Spleen (tissue), 11 donors: ENCODE measurements around the gene BOLA1. TPM values are rescaled to one million over a fixed set of nuclear protein-coding genes. Genes with fewer than 3 reads are reported as not detected.

Experiments
- DNase-seq: peaks from one replicate; pipeline ENCODE4 v3.0.0-alpha.2; 2020
- H3K27ac ChIP-seq, 8 donors: fragments of 200-600 bp; sonication (generic) in 7 of 8; 1 replicate in 4 of 8; 2 replicates in 4 of 8; pipeline versions ENCODE4 v1.5.0 to v1.8.0; 2016 to 2021; ENCODE audit warnings: inconsistent platforms in 4 of 8, mild to moderate bottlenecking in 4 of 8, moderate library complexity in 1 of 8
- H3K27me3 ChIP-seq, 7 donors: fragments of 200-600 bp; sonication (generic) in 6 of 7; replicated peaks in 1 of 7; 1 replicate in 4 of 7; 2 replicates in 3 of 7; pipeline versions ENCODE4 v1.5.0 to v1.8.0; 2016 to 2021; ENCODE audit warnings: inconsistent platforms in 3 of 7, mild to moderate bottlenecking in 1 of 7
- H3K36me3 ChIP-seq, 6 donors: fragments of 200-600 bp; sonication (generic) in 5 of 6; 1 replicate in 4 of 6; 2 replicates in 2 of 6; pipeline versions ENCODE4 v1.5.0 to v1.8.0; 2016 to 2021; ENCODE audit warnings: inconsistent platforms in 2 of 6
- H3K4me1 ChIP-seq, 6 donors: fragments of 200-600 bp; sonication (generic) in 5 of 6; 1 replicate in 3 of 6; 2 replicates in 3 of 6; pipeline versions ENCODE4 v1.5.0 to v1.8.0; 2016 to 2021; ENCODE audit warnings: inconsistent platforms in 3 of 6
- H3K4me3 ChIP-seq, 8 donors: fragments of 200-600 bp; sonication (generic) in 7 of 8; 1 replicate in 4 of 8; 2 replicates in 4 of 8; pipeline versions ENCODE4 v1.5.0 to v1.8.0; 2016 to 2021; ENCODE audit warnings: inconsistent platforms in 4 of 8, mild to moderate bottlenecking in 4 of 8, moderate library complexity in 2 of 8
- H3K9me3 ChIP-seq, 8 donors: fragments of 200-600 bp; sonication (generic) in 7 of 8; 1 replicate in 4 of 8; 2 replicates in 4 of 8; pipeline versions ENCODE4 v1.5.0 to v1.8.0; 2016 to 2021; ENCODE audit warnings: inconsistent platforms in 4 of 8
- POLR2A ChIP-seq, 3 donors: fragments of 450-650 bp; IDR thresholded peaks; one replicate each; pipeline ENCODE4 v1.5.1; 2017; ENCODE audit warnings: antibody characterized with exemption in 3 of 3, mild to moderate bottlenecking in 1 of 3
- POLR2AphosphoS5 ChIP-seq, 3 donors: sonication (generic); formaldehyde crosslinking; IDR thresholded peaks; one replicate each; pipeline ENCODE4 v1.5.1; 2017; ENCODE audit warnings: antibody characterized with exemption in 3 of 3
- WGBS, 5 donors: extraction: QIAGEN DNeasy Blood & Tissue Kit in 3 of 5; methylation state at CpG; one replicate each; pipeline versions ENCODE4 v1.1.5 to v1.1.7; 2013 to 2018; 5-methylcytosine and 5-hydroxymethylcytosine counted together
- intact Hi-C: fragments of 100-400 bp; cut with DNase I; formaldehyde crosslinking; loops from one replicate; pipeline ENCODE4 v1.15.0; 2023; ENCODE audit warnings: low total_unique reads
- polyA plus RNA-seq, 3 donors: library from polyadenylated mRNA; stranded (reverse); fragments of 200-250 nt; gene quantifications; one replicate each; pipeline ENCODE4 v1.2.1, GENCODE V29; 2013
- total RNA-seq, 7 donors: library from RNA; depleted of rRNA in 3 of 7; stranded (reverse); fragments of >200 nt in 3 of 7; fragmentation: NEBNext Ultra II Directional in 4 of 7; extraction: Animal tissue kit (Norgen Biotek cat#: 25700) in 4 of 7; gene quantifications; one replicate each; pipeline versions ENCODE4 v1.1.0 to v1.2.1, GENCODE V29; 2016 to 2021
- TF ChIP-seq, protein P1 (sequence below), 11 experiments: fragments of 200-600 bp in 7 of 11; fragments of 450-650 bp in 4 of 11; sonication (generic) in 4 of 11; IDR thresholded peaks in 8 of 11; conservative IDR thresholded peaks in 3 of 11; 1 replicate in 7 of 11; 2 replicates in 4 of 11; pipeline versions ENCODE4 v1.4.0 to v1.8.0; 2016 to 2021; ENCODE audit warnings: antibody characterized with exemption in 11 of 11, inconsistent platforms in 4 of 11, mild to moderate bottlenecking in 1 of 11
- donor health status: healthy with polysubstance abuse.
- donor health status: DM: no; HTN: no; CAD: no; lungs with moderate emphysema.
- donor health status: DM: no; HTN: no; CAD: no.
- donor health status: Bipolar disorder and iron deficiency.
- donor health status: healthy.
- donor health status: DM: no; HTN: no; CAD: no.
- donor health status: DM: yes; HTN: yes; CAD: no.

The BOLA1 gene
- total and polyA plus RNA-seq, 10 donors, result 8.3 to 34.6 (median 18.3) TPM

DNA sequence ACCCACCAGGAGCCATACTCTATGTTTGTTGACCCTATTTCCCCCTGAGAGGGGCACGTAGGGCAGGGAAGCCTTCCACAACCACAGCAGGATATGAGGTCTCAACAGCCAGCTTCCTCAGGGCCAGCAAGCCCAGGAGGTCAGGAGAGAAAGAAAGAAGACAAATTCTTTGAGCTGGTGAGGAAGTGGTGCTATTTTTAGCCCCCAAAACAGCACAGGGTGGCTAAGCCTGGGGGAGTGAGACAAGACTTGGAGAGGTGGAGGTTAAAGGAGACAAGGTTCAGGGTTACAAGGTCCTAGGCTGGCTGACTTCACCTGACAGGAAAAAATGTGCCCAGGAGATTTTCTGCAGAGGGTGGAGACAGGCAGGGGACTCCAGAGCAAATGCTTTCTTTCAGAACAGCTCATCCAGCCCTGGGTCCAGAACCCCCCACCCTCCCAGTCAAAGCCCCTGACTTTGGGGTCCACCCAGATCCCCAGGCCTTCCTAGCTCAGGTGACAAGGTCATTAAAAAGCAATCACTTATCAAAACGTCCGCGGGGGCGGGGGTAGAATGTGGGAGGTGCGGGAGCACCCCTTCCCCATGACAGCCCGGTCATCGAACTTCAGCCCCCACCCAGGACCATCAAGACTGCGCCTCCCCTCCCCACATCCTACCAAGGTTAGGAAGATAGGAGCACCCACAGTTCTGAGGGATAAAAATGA is 17.0 kb downstream of the BOLA1 start:
- intact Hi-C loops, result no loop called here
- Histone ChIP-seq H3K27ac (peak overlapping the region in 2 of 8 donors; percentile 12 to 25), H3K27me3 (peaks cover 0 to 26% (median 8%) of the 10 kb centered on the region in 7 donors), H3K4me3 (peak overlapping the region in 3 of 8 donors; percentile 39 to 75 (median 51)), H3K36me3 (peaks cover 0 to 3% (median 0%) of the 10 kb centered on the region in 6 donors), H3K9me3 (no peaks in the 10 kb centered on the region), H3K4me1 (peaks cover 0 to 30% (median 23%) of the 10 kb centered on the region in 6 donors)
- TF ChIP-seq POLR2A (IDR thresholded peaks at IDR 0.05) (no peak), POLR2AphosphoS5 (IDR thresholded peaks at IDR 0.05) (no peak)
- TF ChIP-seq, protein P1, sequence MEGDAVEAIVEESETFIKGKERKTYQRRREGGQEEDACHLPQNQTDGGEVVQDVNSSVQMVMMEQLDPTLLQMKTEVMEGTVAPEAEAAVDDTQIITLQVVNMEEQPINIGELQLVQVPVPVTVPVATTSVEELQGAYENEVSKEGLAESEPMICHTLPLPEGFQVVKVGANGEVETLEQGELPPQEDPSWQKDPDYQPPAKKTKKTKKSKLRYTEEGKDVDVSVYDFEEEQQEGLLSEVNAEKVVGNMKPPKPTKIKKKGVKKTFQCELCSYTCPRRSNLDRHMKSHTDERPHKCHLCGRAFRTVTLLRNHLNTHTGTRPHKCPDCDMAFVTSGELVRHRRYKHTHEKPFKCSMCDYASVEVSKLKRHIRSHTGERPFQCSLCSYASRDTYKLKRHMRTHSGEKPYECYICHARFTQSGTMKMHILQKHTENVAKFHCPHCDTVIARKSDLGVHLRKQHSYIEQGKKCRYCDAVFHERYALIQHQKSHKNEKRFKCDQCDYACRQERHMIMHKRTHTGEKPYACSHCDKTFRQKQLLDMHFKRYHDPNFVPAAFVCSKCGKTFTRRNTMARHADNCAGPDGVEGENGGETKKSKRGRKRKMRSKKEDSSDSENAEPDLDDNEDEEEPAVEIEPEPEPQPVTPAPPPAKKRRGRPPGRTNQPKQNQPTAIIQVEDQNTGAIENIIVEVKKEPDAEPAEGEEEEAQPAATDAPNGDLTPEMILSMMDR (IDR thresholded peaks at IDR 0.05 in 8 of 11, conservative IDR thresholded peaks at IDR 0.05 in 3 of 11), result no peak
- 2 to 17% (median 8%) methylated on average over 8 to 9 of the region's 9 CpGs for WGBS, 5 donors
- DNase-seq, result no peak

GRCh38 chr1:149916898-149917252 is 17.5 kb downstream of the BOLA1 start:
- H3K9me3 ChIP-seq, result no peaks in the 10 kb centered on the region
- DNase-seq, result no peak
- TF ChIP-seq POLR2A (IDR thresholded peaks at IDR 0.05) (no peak), POLR2AphosphoS5 (IDR thresholded peaks at IDR 0.05) (no peak)
- TF ChIP-seq, protein P1 (IDR thresholded peaks at IDR 0.05 in 8 of 11, conservative IDR thresholded peaks at IDR 0.05 in 3 of 11), result no peak
- peaks cover 0 to 26% (median 8%) of the 10 kb centered on the region in 7 donors for H3K27me3 ChIP-seq
- peak overlapping the region in 5 of 8 donors; percentile 5 to 75 (median 40) for H3K4me3 ChIP-seq
- peak overlapping the region in 1 of 8 donors; percentile 12 for H3K27ac ChIP-seq
- intact Hi-C loops, result no loop called here
- peaks cover 0 to 9% (median under 1%) of the 10 kb centered on the region in 6 donors for H3K36me3 ChIP-seq
- 3 to 10% (median 4%) methylated on average over 10 of the region's 10 CpGs for whole genome bisulfite sequencing, 5 donors
- peaks cover 0 to 30% (median 23%) of the 10 kb centered on the region in 6 donors for H3K4me1 ChIP-seq

DNA sequence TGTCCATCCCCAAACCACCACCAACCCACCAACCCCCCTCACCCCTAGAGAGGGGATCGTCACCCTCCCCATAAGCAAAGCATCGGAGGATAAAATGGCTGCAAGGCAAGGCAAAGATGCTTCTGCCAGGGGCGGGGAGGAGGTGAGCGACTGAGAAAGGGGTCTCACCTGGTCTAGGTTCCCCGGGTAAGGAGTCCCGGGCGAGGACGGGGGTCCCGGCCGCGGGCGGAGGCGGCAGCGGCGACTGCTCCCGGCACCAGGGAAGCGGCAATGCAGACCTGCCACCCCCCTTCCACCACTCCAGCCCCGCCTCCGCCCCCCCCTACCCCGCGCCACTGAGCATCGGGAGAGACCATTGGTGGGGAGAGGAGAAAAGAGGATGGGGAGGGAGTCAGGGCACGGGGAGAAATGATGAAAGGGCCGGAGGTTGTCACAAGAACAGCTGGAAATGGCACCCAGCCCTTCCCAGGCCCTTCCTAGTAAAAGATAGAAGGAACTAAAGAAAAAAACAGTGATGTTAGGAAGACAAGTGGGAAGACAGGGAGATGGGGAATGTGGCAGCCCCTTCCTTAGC is 18.3 kb downstream of the BOLA1 start, which contains the start of gene SV2A:
SV2A (minus strand) TSS at position 274 of the 574 bp plus-strand sequence. CDS start 4,004 bp downstream, outside the sequence.
- TF ChIP-seq, protein P1 (IDR thresholded peaks at IDR 0.05 in 8 of 11, conservative IDR thresholded peaks at IDR 0.05 in 3 of 11), result no peak
- TF ChIP-seq POLR2AphosphoS5 (IDR thresholded peaks at IDR 0.05), result peak in 2 of 3 donors; percentile 34 to 59
- 0 to 3% (median 1%) methylated on average over 17 to 24 of the region's 24 CpGs for WGBS, 5 donors

DNA sequence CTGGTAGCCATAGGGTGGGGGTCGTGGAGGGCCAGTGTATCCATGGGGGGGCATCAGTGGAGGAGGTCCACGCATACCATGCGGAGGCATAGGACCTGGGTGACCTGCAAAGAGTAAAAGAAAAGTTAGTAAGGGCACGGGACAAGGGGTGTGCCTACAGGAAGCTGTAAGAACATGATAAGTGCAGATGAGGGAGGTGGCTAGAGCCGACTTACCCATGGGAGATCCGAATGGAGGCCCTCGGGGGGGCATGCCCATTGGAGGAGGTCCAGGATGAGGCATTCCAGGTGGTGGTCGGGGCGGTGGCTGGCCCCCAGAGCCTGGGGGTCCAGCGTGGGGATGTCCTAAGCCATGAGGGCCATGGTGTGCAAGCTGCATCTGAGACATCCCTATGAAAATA is 24.3 kb downstream of the BOLA1 start:
- TF ChIP-seq POLR2AphosphoS5 (IDR thresholded peaks at IDR 0.05), result no peak
- Histone ChIP-seq H3K27ac (no peak overlapping the region), H3K36me3 (peaks cover 19 to 59% (median 47%) of the 10 kb centered on the region in 6 donors), H3K27me3 (peaks cover 0 to 4% (median 0%) of the 10 kb centered on the region in 7 donors), H3K4me3 (no peak overlapping the region), H3K9me3 (no peaks in the 10 kb centered on the region), H3K4me1 (peaks cover 24 to 45% (median 34%) of the 10 kb centered on the region in 6 donors)
- intact Hi-C loops, result no loop called here
- no peak for DNase-seq
- WGBS, 5 donors, result 83 to 93% (median 86%) methylated on average over 10 of the region's 10 CpGs

More for the DNA sequence above, 18.3 kb downstream of the BOLA1 start, which contains the start of gene SV2A:
- H3K27ac ChIP-seq, result peak within 1 kb of the TSS in 2 of 8 donors; percentile 3 to 30
- H3K4me3 ChIP-seq, result peak within 1 kb of the TSS; percentile 22 to 75 (median 38)
- H3K4me1 ChIP-seq, result peaks cover 0 to 30% (median 23%) of the 10 kb centered on the region in 6 donors
- no peaks in the 10 kb centered on the region for H3K9me3 ChIP-seq
- no peak for DNase-seq
- H3K27me3 ChIP-seq, result peaks cover 0 to 26% (median 8%) of the 10 kb centered on the region in 7 donors
- H3K36me3 ChIP-seq, result peaks cover 3 to 16% (median 7%) of the 10 kb centered on the region in 6 donors
- intact Hi-C loops, result no loop called here
